Stimulated activated memory B cell treated with anti-CD40 and anti-IgM and Interleukin-4, amounts not matched to agents 10 μg/mL and 1 μg/mL and 100 μg/mL, for 72 hours (primary cell): ENCODE results near the gene PRDX3.
"Not testable (repeated sequence)": the region's sequence is repeated elsewhere in the genome, so short reads cannot be mapped to it uniquely, and the experiment has no call there.

Experiments
- ATAC-seq: fragments of 150-1000 bp; cut with Tn5 transposase; 2 replicates; pipeline ENCODE4 v1.10.0; 2021
- H3K27ac Mint-ChIP-seq: one replicate; pipeline ENCODE4 v1.8.0; 2022; ENCODE audit warnings: mild to moderate bottlenecking, mixed read lengths
- H3K27me3 Mint-ChIP-seq: one replicate; pipeline ENCODE4 v1.8.0; 2022; ENCODE audit warnings: mixed read lengths
- H3K36me3 Mint-ChIP-seq: one replicate; pipeline ENCODE4 v1.8.0; 2022; ENCODE audit warnings: mixed read lengths
- H3K4me1 Mint-ChIP-seq: one replicate; pipeline ENCODE4 v1.8.0; 2022; ENCODE audit warnings: mixed read lengths
- H3K4me3 Mint-ChIP-seq: one replicate; pipeline ENCODE4 v1.8.0; 2022; ENCODE audit warnings: mild to moderate bottlenecking, moderate library complexity, mixed read lengths
- H3K9me3 Mint-ChIP-seq: one replicate; pipeline ENCODE4 v1.8.0; 2022; ENCODE audit warnings: mixed read lengths

Gene PRDX3

GRCh38 chr10:119190954-119191785, 12.6 kb upstream of the PRDX3 start:
- no peak overlapping the region for H3K4me3 Mint-ChIP-seq
- H3K27ac Mint-ChIP-seq = no peak overlapping the region
- no peak for ATAC-seq
- no peaks in the 10 kb centered on the region for H3K9me3 Mint-ChIP-seq
- H3K4me1 Mint-ChIP-seq = peaks cover 17% of the 10 kb centered on the region
- no peaks in the 10 kb centered on the region for H3K36me3 Mint-ChIP-seq
- no peaks in the 10 kb centered on the region for H3K27me3 Mint-ChIP-seq

- peaks cover 17% of the 10 kb centered on the region for H3K4me1 Mint-ChIP-seq
- ATAC-seq = no peak
- no peak overlapping the region for H3K27ac Mint-ChIP-seq
- no peaks in the 10 kb centered on the region for H3K36me3 Mint-ChIP-seq
- H3K4me3 Mint-ChIP-seq = no peak overlapping the region
- H3K9me3 Mint-ChIP-seq = no peaks in the 10 kb centered on the region
- no peaks in the 10 kb centered on the region for H3K27me3 Mint-ChIP-seq
These were observed 11.7 kb upstream of the PRDX3 start for GRCh38 chr10:119190353-119190752.

- Mint-ChIP-seq H3K9me3 (no peaks in the 10 kb centered on the region), H3K27ac (no peak overlapping the region), H3K27me3 (no peaks in the 10 kb centered on the region), H3K36me3 (no peaks in the 10 kb centered on the region), H3K4me1 (peaks cover 17% of the 10 kb centered on the region), H3K4me3 (no peak overlapping the region)
- ATAC-seq = peak; percentile 16
These were observed 11.2 kb upstream of the PRDX3 start for GRCh38 chr10:119189811-119190282.

GRCh38 chr10:119183664-119184412, 5.2 kb upstream of the PRDX3 start:
- no peaks in the 10 kb centered on the region for H3K27me3 Mint-ChIP-seq
- no peak overlapping the region for H3K4me3 Mint-ChIP-seq
- H3K36me3 Mint-ChIP-seq = no peaks in the 10 kb centered on the region
- H3K4me1 Mint-ChIP-seq = peaks cover 6% of the 10 kb centered on the region
- H3K9me3 Mint-ChIP-seq = no peaks in the 10 kb centered on the region
- no peak for ATAC-seq
- H3K27ac Mint-ChIP-seq = no peak overlapping the region

- not testable (repeated sequence) for H3K4me3 Mint-ChIP-seq, H3K27ac Mint-ChIP-seq, H3K27me3 Mint-ChIP-seq, H3K9me3 Mint-ChIP-seq, H3K36me3 Mint-ChIP-seq, ATAC-seq
- peaks cover 25% of the 10 kb centered on the region for H3K4me1 Mint-ChIP-seq
These were observed 2.3 kb upstream of the PRDX3 start for GRCh38 chr10:119180850-119181400.

- Mint-ChIP-seq H3K9me3 (no peaks in the 10 kb centered on the region), H3K27me3 (no peaks in the 10 kb centered on the region), H3K4me1 (peaks cover 27% of the 10 kb centered on the region), H3K27ac (peak overlapping the region; percentile 99), H3K4me3 (peak overlapping the region; percentile 97), H3K36me3 (peaks cover 15% of the 10 kb centered on the region)
- ATAC-seq = peak; percentile 54
These were observed 772 bp downstream of the PRDX3 start for GRCh38 chr10:119177708-119178371.

GRCh38 chr10:119176166-119176565, 2.4 kb downstream of the PRDX3 start:
- peak overlapping the region; percentile 40 for H3K27ac Mint-ChIP-seq
- no peak for ATAC-seq
- H3K36me3 Mint-ChIP-seq = peaks cover 23% of the 10 kb centered on the region
- H3K4me3 Mint-ChIP-seq = peak overlapping the region; percentile 21
- H3K9me3 Mint-ChIP-seq = no peaks in the 10 kb centered on the region
- no peaks in the 10 kb centered on the region for H3K27me3 Mint-ChIP-seq
- H3K4me1 Mint-ChIP-seq = peaks cover 27% of the 10 kb centered on the region

GRCh38 chr10:119174109-119174508, 4.5 kb downstream of the PRDX3 start:
- H3K4me3 Mint-ChIP-seq = no peak overlapping the region
- H3K36me3 Mint-ChIP-seq = peaks cover 35% of the 10 kb centered on the region
- H3K27me3 Mint-ChIP-seq = no peaks in the 10 kb centered on the region
- H3K4me1 Mint-ChIP-seq = peaks cover 27% of the 10 kb centered on the region
- no peak for ATAC-seq
- no peak overlapping the region for H3K27ac Mint-ChIP-seq
- H3K9me3 Mint-ChIP-seq = no peaks in the 10 kb centered on the region

- Mint-ChIP-seq H3K27me3 (no peaks in the 10 kb centered on the region), H3K4me1 (peaks cover 36% of the 10 kb centered on the region), H3K36me3 (peaks cover 46% of the 10 kb centered on the region), H3K9me3 (no peaks in the 10 kb centered on the region), H3K27ac (peak overlapping the region; percentile 97), H3K4me3 (peak overlapping the region; percentile 93)
- ATAC-seq = no peak
These were observed 11.6 kb downstream of the PRDX3 start for GRCh38 chr10:119167041-119167440.

GRCh38 chr10:119166564-119166963, 12.0 kb downstream of the PRDX3 start:
- H3K4me1 Mint-ChIP-seq = peaks cover 37% of the 10 kb centered on the region
- no peaks in the 10 kb centered on the region for H3K9me3 Mint-ChIP-seq
- no peak for ATAC-seq
- peaks cover 46% of the 10 kb centered on the region for H3K36me3 Mint-ChIP-seq
- no peaks in the 10 kb centered on the region for H3K27me3 Mint-ChIP-seq
- H3K27ac Mint-ChIP-seq = peak overlapping the region; percentile 97
- peak overlapping the region; percentile 93 for H3K4me3 Mint-ChIP-seq

GRCh38 chr10:119166118-119166500, 12.5 kb downstream of the PRDX3 start:
- Mint-ChIP-seq H3K27ac (peak overlapping the region; percentile 97), H3K4me1 (peaks cover 37% of the 10 kb centered on the region), H3K9me3 (no peaks in the 10 kb centered on the region), H3K27me3 (no peaks in the 10 kb centered on the region), H3K36me3 (peaks cover 47% of the 10 kb centered on the region), H3K4me3 (peak overlapping the region; percentile 93)
- ATAC-seq = no peak

GRCh38 chr10:119165171-119166117, 13.2 kb downstream of the PRDX3 start, which contains the start of gene SFXN4:
SFXN4 (minus strand) TSS chr10:119165714; CDS start chr10:119165647, 67 bp downstream.
- Mint-ChIP-seq H3K27ac (peak within 1 kb of the TSS; percentile 97), H3K36me3 (peaks cover 53% of the 10 kb centered on the region), H3K27me3 (no peaks in the 10 kb centered on the region), H3K4me3 (peak within 1 kb of the TSS; percentile 93), H3K4me1 (peaks cover 37% of the 10 kb centered on the region), H3K9me3 (no peaks in the 10 kb centered on the region)
- ATAC-seq = peak; percentile 97

GRCh38 chr10:119162452-119163092, 16.0 kb downstream of the PRDX3 start:
- no peak for ATAC-seq
- Mint-ChIP-seq H3K9me3 (no peaks in the 10 kb centered on the region), H3K27me3 (no peaks in the 10 kb centered on the region), H3K4me3 (no peak overlapping the region), H3K36me3 (peaks cover 57% of the 10 kb centered on the region), H3K4me1 (peaks cover 37% of the 10 kb centered on the region), H3K27ac (no peak overlapping the region)
